Neural cell (in vitro differentiated cells): ENCODE results near the gene CACNA1S. TPM values are rescaled to one million over a fixed set of nuclear protein-coding genes. Genes with fewer than 3 reads are reported as not detected.

Source experiments
- H2AFZ ChIP-seq: fragments of 200-600, 300-800 bp; sonication (generic), shearing (Covaris generic); 2 replicates; pipeline ENCODE4 v1.6.0; 2014; ENCODE audit warnings: low read depth, mild to moderate bottlenecking, antibody characterized with exemption, low read length, moderate library complexity
- H3F3A ChIP-seq: fragments of 200-600 bp; shearing (Covaris generic); 2 replicates; pipeline ENCODE4 v1.6.1; 2016; ENCODE audit warnings: mild to moderate bottlenecking, moderate library complexity, mixed read lengths, antibody characterized with exemption, low read length; ENCODE audit not compliant: insufficient read depth, poor library complexity, severe bottlenecking
- H3K27ac ChIP-seq: fragments of 200-600, 300-800 bp; sonication (generic), shearing (Covaris generic); 2 replicates; pipeline ENCODE4 v1.5.1; 2014; ENCODE audit warnings: mild to moderate bottlenecking, low read length, moderate library complexity
- H3K27me3 ChIP-seq: fragments of 300-800, 200-600 bp; sonication (generic), shearing (Covaris generic); 2 replicates; pipeline ENCODE4 v1.6.0; 2014; ENCODE audit warnings: mild to moderate bottlenecking, low read depth, low read length, moderate library complexity; ENCODE audit not compliant: insufficient read depth
- H3K36me3 ChIP-seq: fragments of 300-800, 200-600 bp; sonication (generic), shearing (Covaris generic); 2 replicates; pipeline ENCODE4 v1.5.1; 2014; ENCODE audit warnings: mild to moderate bottlenecking, antibody characterized with exemption, low read length, moderate library complexity; ENCODE audit not compliant: insufficient read depth
- H3K4me2 ChIP-seq: fragments of 300-800, 200-600 bp; sonication (generic), shearing (Covaris generic); 2 replicates; pipeline ENCODE4 v1.6.0; 2014; ENCODE audit warnings: mild to moderate bottlenecking, low read length
- H3K4me3 ChIP-seq: fragments of 300-800, 200-600 bp; sonication (generic), shearing (Covaris generic); 2 replicates; pipeline ENCODE4 v1.5.1; 2014; ENCODE audit warnings: mild to moderate bottlenecking, low read length, moderate library complexity
- H3K79me2 ChIP-seq: fragments of 200-600 bp; shearing (Covaris generic); replicated peaks from 2 replicates; pipeline ENCODE4 v1.6.0; 2014; ENCODE audit warnings: mild to moderate bottlenecking, low read length, moderate library complexity; ENCODE audit not compliant: insufficient read depth
- H3K9ac ChIP-seq: fragments of 300-800, 200-600 bp; sonication (generic), shearing (Covaris generic); 2 replicates; pipeline ENCODE4 v1.6.1; 2016; ENCODE audit warnings: mild to moderate bottlenecking, low read length, mixed read lengths
- H3K9me2 ChIP-seq: fragments of 200-600 bp; shearing (Covaris generic); 2 replicates; pipeline ENCODE4 v1.6.1; 2016; ENCODE audit warnings: mild to moderate bottlenecking, low read length, mixed read lengths; ENCODE audit not compliant: insufficient read depth
- H3K9me3 ChIP-seq: fragments of 200-600, 300-800 bp; sonication (generic), shearing (Covaris generic); 2 replicates; pipeline ENCODE4 v1.6.1; 2016; ENCODE audit warnings: mild to moderate bottlenecking, mixed run types, low read length, moderate library complexity, mixed read lengths
- H4K20me1 ChIP-seq: fragments of 200-600 bp; shearing (Covaris generic); 2 replicates; pipeline ENCODE4 v1.6.1; 2016; ENCODE audit warnings: mild to moderate bottlenecking, mixed run types; ENCODE audit not compliant: insufficient read depth
- CTCF ChIP-seq: fragments of 450-650 bp; IDR thresholded peaks from 2 replicates; pipeline ENCODE4 v1.5.1; 2014; ENCODE audit warnings: antibody characterized with exemption, mild to moderate bottlenecking, moderate library complexity; ENCODE audit not compliant: poor library complexity, severe bottlenecking
- EP300 ChIP-seq: fragments of 450-650 bp; conservative IDR thresholded peaks from 2 replicates; pipeline ENCODE4 v1.6.1; 2014; ENCODE audit warnings: antibody characterized with exemption, mild to moderate bottlenecking, moderate library complexity; ENCODE audit not compliant: poor library complexity, severe bottlenecking
- EZH2 ChIP-seq: fragments of 200-600, 300-800 bp; shearing (Covaris generic), sonication (generic); IDR thresholded peaks from 2 replicates; pipeline ENCODE4 v1.6.1; 2014; ENCODE audit warnings: antibody characterized with exemption, low read length, borderline replicate concordance, mild to moderate bottlenecking; ENCODE audit not compliant: insufficient read depth, poor library complexity, severe bottlenecking
- MXI1 ChIP-seq: fragments of 450-650 bp; conservative IDR thresholded peaks from 2 replicates; pipeline ENCODE4 v1.6.1; 2014; ENCODE audit warnings: antibody characterized with exemption, mild to moderate bottlenecking; ENCODE audit not compliant: poor library complexity, severe bottlenecking
- POLR2AphosphoS5 ChIP-seq: IDR thresholded peaks from 2 replicates; pipeline ENCODE4 v1.6.1; 2012
- RAD21 ChIP-seq: fragments of 450-650 bp; conservative IDR thresholded peaks from 2 replicates; pipeline ENCODE4 v1.6.1; 2014; ENCODE audit warnings: antibody characterized with exemption, mild to moderate bottlenecking, moderate library complexity
- REST ChIP-seq: IDR thresholded peaks from 2 replicates; pipeline ENCODE4 v1.6.1; 2012; ENCODE audit warnings: borderline replicate concordance
- SMC3 ChIP-seq: fragments of 450-650 bp; conservative IDR thresholded peaks from 2 replicates; pipeline ENCODE4 v1.6.1; 2014; ENCODE audit warnings: antibody characterized with exemption, mild to moderate bottlenecking, moderate library complexity; ENCODE audit not compliant: poor library complexity
- TAF1 ChIP-seq: IDR thresholded peaks from 2 replicates; pipeline ENCODE4 v1.6.1; 2012; ENCODE audit warnings: low read depth
- polyA minus RNA-seq: library from RNA; depleted of rRNA, polyadenylated mRNA; stranded (reverse); fragments of >200 nt; gene quantifications from 2 replicates; pipeline ENCODE4 v1.2.3, GENCODE V29; 2014
- polyA plus RNA-seq: library from polyadenylated mRNA; depleted of rRNA; stranded (reverse); fragments of >200 nt; gene quantifications from 2 replicates; pipeline ENCODE4 v1.2.3, GENCODE V29; 2014

The CACNA1S gene
- polyA plus RNA-seq = 0.05 and 0.14 TPM in 2 replicates
- polyA minus RNA-seq = not detected in 2 replicates

- Histone ChIP-seq H3K36me3 (no peaks in the 10 kb centered on the region), H3K9me2 (no peaks in the 10 kb centered on the region), H2AFZ (no peak within 1 kb of the TSS), H3K27me3 (no peaks in the 10 kb centered on the region), H3K9me3 (no peaks in the 10 kb centered on the region), H3F3A (peaks cover 3% of the 10 kb centered on the region), H3K27ac (no peak within 1 kb of the TSS), H3K9ac (no peak within 1 kb of the TSS), H4K20me1 (no peaks in the 10 kb centered on the region), H3K79me2 (no peaks in the 10 kb centered on the region), H3K4me3 (no peak within 1 kb of the TSS), H3K4me2 (no peak within 1 kb of the TSS)
- TF ChIP-seq CTCF (no peak), MXI1 (no peak), SMC3 (no peak)
These were observed at the start of gene CACNA1S for GRCh38 chr1:201112173-201112731. Gene CACNA1S (minus strand): TSS chr1:201112426. CDS start chr1:201112339, 87 bp downstream.

- no peak overlapping the region for H3K9ac ChIP-seq
- no peaks in the 10 kb centered on the region for H3K9me3 ChIP-seq
- H4K20me1 ChIP-seq = no peaks in the 10 kb centered on the region
- H3K9me2 ChIP-seq = no peaks in the 10 kb centered on the region
- no peak overlapping the region for H2AFZ ChIP-seq
- no peak overlapping the region for H3K27ac ChIP-seq
- H3K36me3 ChIP-seq = no peaks in the 10 kb centered on the region
- H3K79me2 ChIP-seq = peaks cover 9% of the 10 kb centered on the region
- no peaks in the 10 kb centered on the region for H3K27me3 ChIP-seq
- H3K4me3 ChIP-seq = no peak overlapping the region
- H3F3A ChIP-seq = no peaks in the 10 kb centered on the region
- H3K4me2 ChIP-seq = no peak overlapping the region
- TF ChIP-seq EP300 = no peak
- TF ChIP-seq POLR2AphosphoS5 = no peak
- no peak for TF ChIP-seq EZH2
- no peak for TF ChIP-seq SMC3
- no peak for TF ChIP-seq TAF1
- TF ChIP-seq REST = no peak
- TF ChIP-seq MXI1 = no peak
- TF ChIP-seq CTCF = no peak
- TF ChIP-seq RAD21 = no peak
These were observed 45.7 kb upstream of the CACNA1S start for GRCh38 chr1:201157949-201158348.
